GM20000 (cell line): Measurements from ENCODE around the gene ZNF33B.
"Not testable (repeated sequence)": the region's sequence is repeated elsewhere in the genome, so short reads cannot be mapped to it uniquely, and the experiment has no call there.

Source experiments
- DNase-seq: peaks from one replicate; pipeline ENCODE4 v3.0.0; 2012; ENCODE audit warnings: low spot score
- CTCF ChIP-seq: IDR thresholded peaks from 2 replicates; pipeline ENCODE4 v1.5.1; 2012; ENCODE audit warnings: mild to moderate bottlenecking, control low read depth; ENCODE audit errors: extremely low read depth, missing control alignments

The ZNF33B gene

GRCh38 chr10:42578019-42578418, 60.4 kb downstream of the ZNF33B start:
- no peak for TF ChIP-seq CTCF

GRCh38 chr10:42576338-42576737, 62.0 kb downstream of the ZNF33B start:
- no peak for DNase-seq
- no peak for TF ChIP-seq CTCF

More at GRCh38 chr10:42578019-42578418, 60.4 kb downstream of the ZNF33B start:
- DNase-seq = no peak

- no peak for TF ChIP-seq CTCF
- DNase-seq = no peak
Measured at GRCh38 chr10:42574336-42574735, 64.0 kb downstream of the ZNF33B start.

GRCh38 chr10:42556931-42557330, 81.4 kb downstream of the ZNF33B start:
- no peak for TF ChIP-seq CTCF
- DNase-seq = no peak

GRCh38 chr10:42553576-42553975, 84.8 kb downstream of the ZNF33B start:
- DNase-seq = not testable (repeated sequence)

- DNase-seq = no peak
- no peak for TF ChIP-seq CTCF
Measured at GRCh38 chr10:42553064-42553407, 85.3 kb downstream of the ZNF33B start.

- TF ChIP-seq CTCF = no peak
- peak; percentile 87 for DNase-seq
Measured at GRCh38 chr10:42552188-42553063, 85.9 kb downstream of the ZNF33B start.
